GM23338 (cell line): Measurements from ENCODE around the gene TCN1. TPM values are rescaled to one million over a fixed set of nuclear protein-coding genes. Genes with fewer than 3 reads are reported as not detected.
"Not testable (repeated sequence)": the region's sequence is repeated elsewhere in the genome, so short reads cannot be mapped to it uniquely, and the experiment has no call there.

Experiments used
- ATAC-seq: fragments of 200-7000 bp; cut with Tn5 transposase; 3 replicates; pipeline ENCODE4 v1.9.1; 2020
- DNase-seq: peaks from one replicate; pipeline ENCODE4 v3.0.0-alpha.2; 2015; ENCODE audit warnings: low spot score
- H2AFZ ChIP-seq: fragments of 200-600 bp; sonication (generic); 2 replicates; pipeline ENCODE4 v1.8.0; 2016; ENCODE audit warnings: antibody characterized with exemption, mild to moderate bottlenecking, moderate library complexity
- H3F3A ChIP-seq: fragments of 200-600 bp; sonication (generic); replicated peaks from 2 replicates; pipeline ENCODE4 v1.8.0; 2017; ENCODE audit warnings: antibody characterized with exemption, mixed run types, low read depth
- H3K27ac ChIP-seq: fragments of 200-600 bp; sonication (generic); 2 replicates; pipeline ENCODE4 v1.6.1; 2016; ENCODE audit warnings: low read depth
- H3K27me3 ChIP-seq: fragments of 200-600 bp; sonication (generic); 2 replicates; pipeline ENCODE4 v1.8.0; 2016; ENCODE audit warnings: mild to moderate bottlenecking, mixed run types, moderate library complexity; ENCODE audit not compliant: insufficient read depth
- H3K36me3 ChIP-seq: fragments of 200-600 bp; sonication (generic); 2 replicates; pipeline ENCODE4 v1.8.0; 2016; ENCODE audit warnings: mild to moderate bottlenecking; ENCODE audit not compliant: insufficient read depth
- H3K4me1 ChIP-seq: fragments of 200-600 bp; sonication (generic); 2 replicates; pipeline ENCODE4 v1.8.0; 2016; ENCODE audit warnings: mild to moderate bottlenecking, moderate library complexity; ENCODE audit not compliant: insufficient read depth
- H3K4me2 ChIP-seq: fragments of 200-600 bp; sonication (generic); 2 replicates; pipeline ENCODE4 v1.7.1; 2017; ENCODE audit warnings: mixed run types
- H3K4me3 ChIP-seq: fragments of 200-600 bp; sonication (generic); 2 replicates; pipeline ENCODE4 v1.6.1; 2016; ENCODE audit warnings: mixed run types
- H3K79me2 ChIP-seq: fragments of 200-600 bp; sonication (generic); replicated peaks from 2 replicates; pipeline ENCODE4 v1.8.0; 2017; ENCODE audit warnings: mild to moderate bottlenecking; ENCODE audit not compliant: insufficient read depth
- H3K9me2 ChIP-seq: fragments of 200-600 bp; sonication (generic); 2 replicates; pipeline ENCODE4 v1.8.0; 2017; ENCODE audit not compliant: insufficient read depth
- H4K20me1 ChIP-seq: fragments of 200-600 bp; sonication (generic); replicated peaks from 2 replicates; pipeline ENCODE4 v1.8.0; 2017; ENCODE audit warnings: mild to moderate bottlenecking; ENCODE audit not compliant: insufficient read depth
- H3K27ac Mint-ChIP-seq: 2 replicates; pipeline ENCODE4 v1.8.0; 2020; ENCODE audit warnings: inconsistent platforms, mild to moderate bottlenecking, moderate library complexity, mixed read lengths
- H3K27me3 Mint-ChIP-seq: 3 replicates; pipeline ENCODE4 v1.8.0; 2022; ENCODE audit warnings: low read depth, mild to moderate bottlenecking, moderate library complexity, mixed read lengths, inconsistent platforms; ENCODE audit not compliant: insufficient read depth, poor library complexity
- H3K36me3 Mint-ChIP-seq: 3 replicates; pipeline ENCODE4 v1.8.0; 2021; ENCODE audit warnings: low read depth, mild to moderate bottlenecking, inconsistent platforms, moderate library complexity, mixed read lengths
- H3K4me1 Mint-ChIP-seq: 3 replicates; pipeline ENCODE4 v1.8.0; 2020; ENCODE audit warnings: mild to moderate bottlenecking, inconsistent platforms, mixed read lengths
- H3K4me3 Mint-ChIP-seq: 3 replicates; pipeline ENCODE4 v1.8.0; 2021; ENCODE audit warnings: moderate library complexity, mild to moderate bottlenecking, inconsistent platforms, mixed read lengths
- H3K9me3 Mint-ChIP-seq: 3 replicates; pipeline ENCODE4 v1.8.0; 2020; ENCODE audit warnings: moderate library complexity, mild to moderate bottlenecking, inconsistent platforms, mixed read lengths
- CREB1 ChIP-seq: fragments of 250-450 bp; sonication (Bioruptor Pico); IDR thresholded peaks from 2 replicates; pipeline ENCODE4 v1.5.0; 2020; ENCODE audit warnings: low read depth, mild to moderate bottlenecking, moderate library complexity
- CTCF ChIP-seq, 2 experiments: fragments of 200-600 bp in 1 of 2; sonication (generic) in 1 of 2; conservative IDR thresholded peaks; 2 replicates each; pipeline versions ENCODE4 v1.5.1 to v1.6.1; 2016 to 2017; ENCODE audit warnings: antibody characterized with exemption in 2 of 2, low read depth in 2 of 2, mild to moderate bottlenecking in 2 of 2, moderate library complexity in 1 of 2
- EZH2 ChIP-seq: fragments of 200-600 bp; sonication (generic); IDR thresholded peaks from one replicate; pipeline ENCODE4 v1.8.0; 2017; ENCODE audit warnings: antibody characterized with exemption, mild to moderate bottlenecking, low read depth; ENCODE audit not compliant: unreplicated experiment
- EZH2phosphoT487 ChIP-seq: fragments of 200-600 bp; sonication (generic); IDR thresholded peaks from one replicate; pipeline ENCODE4 v1.8.1; 2018; ENCODE audit warnings: antibody characterized with exemption; ENCODE audit not compliant: unreplicated experiment
- JUNB ChIP-seq: IDR thresholded peaks from one replicate; pipeline ENCODE4 v1.6.1; 2016; ENCODE audit warnings: antibody characterized with exemption; ENCODE audit not compliant: unreplicated experiment
- NANOG ChIP-seq: IDR thresholded peaks from 2 replicates; pipeline ENCODE4 v1.6.1; 2016; ENCODE audit warnings: antibody characterized with exemption, borderline replicate concordance
- STAT1 ChIP-seq: IDR thresholded peaks from one replicate; pipeline ENCODE4 v1.6.1; 2016; ENCODE audit warnings: antibody characterized with exemption; ENCODE audit not compliant: unreplicated experiment
- ZNF114 ChIP-seq: fragments of 250-450 bp; sonication (Bioruptor Pico); IDR thresholded peaks from 2 replicates; pipeline ENCODE4 v1.5.0; 2020; ENCODE audit warnings: mild to moderate bottlenecking, moderate library complexity
- long read RNA-seq: library from polyadenylated mRNA; unstranded; transcript quantifications from one replicate; pipeline ENCODE4 v2.0.0, GENCODE V29; 2020; ENCODE audit not compliant: unreplicated experiment
- polyA plus RNA-seq: library from polyadenylated mRNA; unstranded; fragments of >200 nt; fragmentation: Nextera tagmentation; extraction: Ambion mirVana; gene quantifications from 2 replicates; pipeline ENCODE4 v1.2.1, GENCODE V29; 2016
- total RNA-seq: library from RNA; depleted of rRNA; stranded (reverse); fragments of >200 nt; shearing (Covaris generic); gene quantifications from 2 replicates; pipeline ENCODE4 v1.2.3, GENCODE V29; 2014; rRNA removed
- TF ChIP-seq, protein P1 (sequence below): IDR thresholded peaks from one replicate; pipeline ENCODE4 v1.6.1; 2018; ENCODE audit warnings: antibody characterized with exemption; ENCODE audit not compliant: unreplicated experiment
- TF ChIP-seq, protein P2 (sequence below): IDR thresholded peaks from 2 replicates; pipeline ENCODE4 v1.6.1; 2016; ENCODE audit warnings: antibody characterized with exemption

TCN1 gene
- total RNA-seq = not detected in 2 replicates
- polyA plus RNA-seq = not detected in 2 replicates
- long read RNA-seq = 0 reads

DNA sequence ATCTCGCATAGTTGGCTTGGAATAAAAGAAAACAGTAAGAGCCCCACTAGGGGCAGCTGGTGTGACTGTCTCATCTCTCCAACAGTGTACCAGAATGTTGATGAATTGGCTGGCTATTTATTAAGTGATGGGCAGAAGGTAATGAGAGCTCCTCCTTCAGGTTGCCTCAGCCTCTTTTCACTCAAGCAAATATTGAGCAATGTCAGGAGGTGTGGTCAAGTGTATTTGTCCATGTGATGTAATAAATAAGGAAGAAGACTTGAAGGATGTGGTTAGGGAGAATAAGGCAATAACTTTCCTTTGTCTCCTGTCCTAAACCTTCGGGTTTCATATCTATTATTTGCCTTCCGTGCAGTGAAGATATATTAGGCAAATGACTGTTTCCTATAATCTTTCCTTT, at the start of gene TCN1:
Gene TCN1 (minus strand): TSS at position 91 of the 400 bp plus-strand sequence. CDS start 17 bp downstream, at position 74.
- H3F3A ChIP-seq = no peaks in the 10 kb centered on the region
- H3K27ac ChIP-seq = no peak within 1 kb of the TSS
- no peaks in the 10 kb centered on the region for H4K20me1 ChIP-seq
- H3K36me3 ChIP-seq = no peaks in the 10 kb centered on the region
- TF ChIP-seq CTCF (conservative IDR thresholded peaks at IDR 0.05; ENCODE audit: low read depth in 2 of 2) (no peak), EZH2phosphoT487 (no peak), EZH2 (no peak), JUNB (no peak), STAT1 (no peak), ZNF114 (CRISPR knock-in tag) (no peak), CREB1 (CRISPR knock-in tag) (no peak), NANOG (no peak)
- TF ChIP-seq, protein P1, sequence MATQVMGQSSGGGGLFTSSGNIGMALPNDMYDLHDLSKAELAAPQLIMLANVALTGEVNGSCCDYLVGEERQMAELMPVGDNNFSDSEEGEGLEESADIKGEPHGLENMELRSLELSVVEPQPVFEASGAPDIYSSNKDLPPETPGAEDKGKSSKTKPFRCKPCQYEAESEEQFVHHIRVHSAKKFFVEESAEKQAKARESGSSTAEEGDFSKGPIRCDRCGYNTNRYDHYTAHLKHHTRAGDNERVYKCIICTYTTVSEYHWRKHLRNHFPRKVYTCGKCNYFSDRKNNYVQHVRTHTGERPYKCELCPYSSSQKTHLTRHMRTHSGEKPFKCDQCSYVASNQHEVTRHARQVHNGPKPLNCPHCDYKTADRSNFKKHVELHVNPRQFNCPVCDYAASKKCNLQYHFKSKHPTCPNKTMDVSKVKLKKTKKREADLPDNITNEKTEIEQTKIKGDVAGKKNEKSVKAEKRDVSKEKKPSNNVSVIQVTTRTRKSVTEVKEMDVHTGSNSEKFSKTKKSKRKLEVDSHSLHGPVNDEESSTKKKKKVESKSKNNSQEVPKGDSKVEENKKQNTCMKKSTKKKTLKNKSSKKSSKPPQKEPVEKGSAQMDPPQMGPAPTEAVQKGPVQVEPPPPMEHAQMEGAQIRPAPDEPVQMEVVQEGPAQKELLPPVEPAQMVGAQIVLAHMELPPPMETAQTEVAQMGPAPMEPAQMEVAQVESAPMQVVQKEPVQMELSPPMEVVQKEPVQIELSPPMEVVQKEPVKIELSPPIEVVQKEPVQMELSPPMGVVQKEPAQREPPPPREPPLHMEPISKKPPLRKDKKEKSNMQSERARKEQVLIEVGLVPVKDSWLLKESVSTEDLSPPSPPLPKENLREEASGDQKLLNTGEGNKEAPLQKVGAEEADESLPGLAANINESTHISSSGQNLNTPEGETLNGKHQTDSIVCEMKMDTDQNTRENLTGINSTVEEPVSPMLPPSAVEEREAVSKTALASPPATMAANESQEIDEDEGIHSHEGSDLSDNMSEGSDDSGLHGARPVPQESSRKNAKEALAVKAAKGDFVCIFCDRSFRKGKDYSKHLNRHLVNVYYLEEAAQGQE = no peak
- TF ChIP-seq, protein P2, sequence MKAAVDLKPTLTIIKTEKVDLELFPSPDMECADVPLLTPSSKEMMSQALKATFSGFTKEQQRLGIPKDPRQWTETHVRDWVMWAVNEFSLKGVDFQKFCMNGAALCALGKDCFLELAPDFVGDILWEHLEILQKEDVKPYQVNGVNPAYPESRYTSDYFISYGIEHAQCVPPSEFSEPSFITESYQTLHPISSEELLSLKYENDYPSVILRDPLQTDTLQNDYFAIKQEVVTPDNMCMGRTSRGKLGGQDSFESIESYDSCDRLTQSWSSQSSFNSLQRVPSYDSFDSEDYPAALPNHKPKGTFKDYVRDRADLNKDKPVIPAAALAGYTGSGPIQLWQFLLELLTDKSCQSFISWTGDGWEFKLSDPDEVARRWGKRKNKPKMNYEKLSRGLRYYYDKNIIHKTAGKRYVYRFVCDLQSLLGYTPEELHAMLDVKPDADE = no peak
- no peaks in the 10 kb centered on the region for H3K27me3 Mint-ChIP-seq
- H3K9me3 Mint-ChIP-seq = no peaks in the 10 kb centered on the region; the same call in 2 of the 3 replicates
- no peak within 1 kb of the TSS for H3K27ac Mint-ChIP-seq
- H2AFZ ChIP-seq = no peak within 1 kb of the TSS
- H3K9me2 ChIP-seq = no peaks in the 10 kb centered on the region
- H3K4me3 ChIP-seq = no peak within 1 kb of the TSS
- H3K4me3 Mint-ChIP-seq = no peak within 1 kb of the TSS
- H3K4me1 ChIP-seq = no peaks in the 10 kb centered on the region
- H3K27me3 ChIP-seq = no peaks in the 10 kb centered on the region
- no peaks in the 10 kb centered on the region for H3K4me1 Mint-ChIP-seq
- H3K4me2 ChIP-seq = no peak within 1 kb of the TSS
- no peak for DNase-seq
- ATAC-seq = no peak
- no peaks in the 10 kb centered on the region for H3K79me2 ChIP-seq
- H3K36me3 Mint-ChIP-seq = peaks cover 3% of the 10 kb centered on the region; the same call in 1 of the 3 replicates

DNA sequence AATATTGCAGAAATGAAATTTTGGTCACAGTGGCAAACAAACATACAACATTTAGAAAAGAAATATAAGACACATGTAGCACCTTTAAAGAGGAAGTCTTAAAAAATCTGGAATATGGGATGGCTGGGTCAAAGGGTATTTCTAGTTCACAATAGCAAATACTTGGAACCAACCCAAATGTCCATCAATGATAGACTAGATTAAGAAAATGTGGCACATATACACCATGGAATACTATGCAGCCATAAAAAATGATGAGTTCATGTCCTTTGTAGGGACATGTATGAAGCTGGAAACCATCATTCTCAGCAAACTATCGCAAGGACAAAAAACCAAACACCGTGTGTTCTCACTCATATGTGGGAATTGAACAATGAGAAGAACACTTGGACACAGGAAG, 37.3 kb upstream of the TCN1 start:
- H3F3A ChIP-seq, H3K36me3 Mint-ChIP-seq, H3K27me3 ChIP-seq, H3K4me3 Mint-ChIP-seq, H3K4me1 ChIP-seq, H3K27ac ChIP-seq, H3K9me2 ChIP-seq, H3K4me3 ChIP-seq, DNase-seq, H3K4me1 Mint-ChIP-seq, H2AFZ ChIP-seq, H4K20me1 ChIP-seq, H3K79me2 ChIP-seq, H3K27ac Mint-ChIP-seq, H3K9me3 Mint-ChIP-seq, H3K27me3 Mint-ChIP-seq, H3K4me2 ChIP-seq, ATAC-seq, H3K36me3 ChIP-seq: not testable (repeated sequence)
